Ascending aorta (tissue), 2 donors: ENCODE data around the gene SSPN. TPM values are rescaled to one million over a fixed set of nuclear protein-coding genes. Genes with fewer than 3 reads are reported as not detected.

Experiments
- DNase-seq, 2 donors: peaks; one replicate each; pipeline ENCODE4 v3.0.0-alpha.2; 2019; ENCODE audit warnings: low spot score in 2 of 2
- H3K27ac ChIP-seq, 2 donors: fragments of 200-600 bp; sonication (generic); one replicate each; pipeline ENCODE4 v1.5.1; 2016 to 2017; ENCODE audit warnings: mild to moderate bottlenecking in 1 of 2
- H3K27me3 ChIP-seq: fragments of 200-600 bp; sonication (generic); one replicate; pipeline ENCODE4 v1.5.1; 2017
- H3K36me3 ChIP-seq, 2 donors: fragments of 200-600 bp; sonication (generic); one replicate each; pipeline ENCODE4 v1.5.1; 2016
- H3K4me1 ChIP-seq, 2 donors: fragments of 200-600 bp; sonication (generic); one replicate each; pipeline ENCODE4 v1.5.1; 2016 to 2017; ENCODE audit warnings: mild to moderate bottlenecking in 1 of 2
- H3K4me3 ChIP-seq, 2 donors: fragments of 200-600 bp; sonication (generic); one replicate each; pipeline ENCODE4 v1.5.1; 2016 to 2017; ENCODE audit warnings: mild to moderate bottlenecking in 1 of 2
- H3K9me3 ChIP-seq, 2 donors: fragments of 200-600 bp; sonication (generic); one replicate each; pipeline ENCODE4 v1.5.1; 2016
- CTCF ChIP-seq, 3 experiments: fragments of 200-600 bp in 2 of 3; fragments of 450-650 bp in 1 of 3; sonication (generic) in 2 of 3; IDR thresholded peaks; one replicate each; pipeline ENCODE4 v1.5.1; 2016 to 2019; ENCODE audit warnings: antibody characterized with exemption in 3 of 3, mild to moderate bottlenecking in 1 of 3, moderate library complexity in 1 of 3
- intact Hi-C: fragments of 100-400 bp; cut with DNase I; formaldehyde crosslinking; loops from one replicate; pipeline ENCODE4 v1.15.1; 2023
- total RNA-seq: library from RNA; depleted of rRNA; stranded (reverse); fragments of >200 nt; gene quantifications from one replicate; pipeline ENCODE4 v1.1.0, GENCODE V29; 2016

Gene SSPN
- total RNA-seq, 1 donor from 2014 or later = 56.3 TPM

- DNase-seq = no peak
- intact Hi-C loops = no loop called here
- Histone ChIP-seq H3K27ac (no peak overlapping the region), H3K4me3 (no peak overlapping the region), H3K4me1 (no peaks in the 10 kb centered on the region), H3K36me3 (no peaks in the 10 kb centered on the region), H3K27me3 (no peaks in the 10 kb centered on the region), H3K9me3 (no peaks in the 10 kb centered on the region)
- TF ChIP-seq CTCF (IDR thresholded peaks at IDR 0.05) = no peak
Observed at GRCh38 chr12:26162905-26163304, 32.5 kb upstream of the SSPN start.

GRCh38 chr12:26164118-26164517 lies 31.3 kb upstream of the SSPN start:
- no peaks in the 10 kb centered on the region for H3K36me3 ChIP-seq
- intact Hi-C loops = no loop called here
- H3K4me1 ChIP-seq = no peaks in the 10 kb centered on the region
- H3K27ac ChIP-seq = no peak overlapping the region
- no peak overlapping the region for H3K4me3 ChIP-seq
- H3K9me3 ChIP-seq = no peaks in the 10 kb centered on the region
- no peaks in the 10 kb centered on the region for H3K27me3 ChIP-seq
- TF ChIP-seq CTCF (IDR thresholded peaks at IDR 0.05) = no peak
- no peak for DNase-seq

- Histone ChIP-seq H3K9me3 (no peaks in the 10 kb centered on the region), H3K27me3 (no peaks in the 10 kb centered on the region), H3K4me1 (no peaks in the 10 kb centered on the region), H3K27ac (no peak overlapping the region), H3K36me3 (no peaks in the 10 kb centered on the region), H3K4me3 (no peak overlapping the region)
- no peak for DNase-seq
- TF ChIP-seq CTCF (IDR thresholded peaks at IDR 0.05) = no peak
- intact Hi-C loops = no loop called here
Observed at GRCh38 chr12:26172013-26172412, 23.4 kb upstream of the SSPN start.

GRCh38 chr12:26172539-26172938 lies 22.8 kb upstream of the SSPN start:
- no peak overlapping the region for H3K27ac ChIP-seq
- no peak for DNase-seq
- no peak overlapping the region for H3K4me3 ChIP-seq
- no peaks in the 10 kb centered on the region for H3K36me3 ChIP-seq
- no peak for TF ChIP-seq CTCF (IDR thresholded peaks at IDR 0.05)
- H3K9me3 ChIP-seq = no peaks in the 10 kb centered on the region
- H3K27me3 ChIP-seq = no peaks in the 10 kb centered on the region
- no peaks in the 10 kb centered on the region for H3K4me1 ChIP-seq
- intact Hi-C loops = no loop called here

GRCh38 chr12:26172946-26173552 lies 22.3 kb upstream of the SSPN start:
- Histone ChIP-seq H3K9me3 (no peaks in the 10 kb centered on the region), H3K4me3 (no peak overlapping the region), H3K27me3 (no peaks in the 10 kb centered on the region), H3K4me1 (no peaks in the 10 kb centered on the region), H3K27ac (no peak overlapping the region), H3K36me3 (no peaks in the 10 kb centered on the region)
- DNase-seq = no peak
- intact Hi-C loops = no loop called here
- no peak for TF ChIP-seq CTCF (IDR thresholded peaks at IDR 0.05)

GRCh38 chr12:26176725-26177124 lies 18.6 kb upstream of the SSPN start:
- no peaks in the 10 kb centered on the region for H3K9me3 ChIP-seq
- intact Hi-C loops = no loop called here
- H3K4me1 ChIP-seq = no peaks in the 10 kb centered on the region
- H3K27ac ChIP-seq = no peak overlapping the region
- no peaks in the 10 kb centered on the region for H3K36me3 ChIP-seq
- DNase-seq = no peak
- H3K27me3 ChIP-seq = no peaks in the 10 kb centered on the region
- TF ChIP-seq CTCF (IDR thresholded peaks at IDR 0.05) = no peak
- no peak overlapping the region for H3K4me3 ChIP-seq
